Measurements from ENCODE around the gene SDHA.

SDHA gene

GRCh38 chr5:172841-173251, 45.3 kb upstream of the SDHA start:
- TF ChIP-seq CTCF (IDR thresholded peaks at IDR 0.05; ENCODE audit: low read depth, low read length) = no peak
- no peak overlapping the region for H3K4me3 ChIP-seq (ENCODE audit: low read depth, low read length)

GRCh38 chr5:173392-174290, 44.5 kb upstream of the SDHA start:
- no peak for TF ChIP-seq CTCF (IDR thresholded peaks at IDR 0.05; ENCODE audit: low read depth, low read length)

GRCh38 chr5:174291-174600, 43.9 kb upstream of the SDHA start:
- no peak overlapping the region for H3K4me3 ChIP-seq (ENCODE audit: low read depth, low read length)
- TF ChIP-seq CTCF (IDR thresholded peaks at IDR 0.05; ENCODE audit: low read depth, low read length) = no peak

More at GRCh38 chr5:173392-174290, 44.5 kb upstream of the SDHA start:
- H3K4me3 ChIP-seq (ENCODE audit: low read depth, low read length) = no peak overlapping the region

GRCh38 chr5:174876-175465, 43.1 kb upstream of the SDHA start:
- no peak for TF ChIP-seq CTCF (IDR thresholded peaks at IDR 0.05; ENCODE audit: low read depth, low read length)
- H3K4me3 ChIP-seq (ENCODE audit: low read depth, low read length) = no peak overlapping the region

GRCh38 chr5:176296-176823, 41.8 kb upstream of the SDHA start:
- no peak overlapping the region for H3K4me3 ChIP-seq (ENCODE audit: low read depth, low read length)
- TF ChIP-seq CTCF (IDR thresholded peaks at IDR 0.05; ENCODE audit: low read depth, low read length) = no peak

- no peak for TF ChIP-seq CTCF (IDR thresholded peaks at IDR 0.05; ENCODE audit: low read depth, low read length)
- no peak overlapping the region for H3K4me3 ChIP-seq (ENCODE audit: low read depth, low read length)
These were observed 40.0 kb upstream of the SDHA start for GRCh38 chr5:178110-178509.

GRCh38 chr5:179401-179800, 38.7 kb upstream of the SDHA start:
- H3K4me3 ChIP-seq (ENCODE audit: low read depth, low read length) = no peak overlapping the region

More at GRCh38 chr5:179401-179800, 38.7 kb upstream of the SDHA start:
- TF ChIP-seq CTCF (IDR thresholded peaks at IDR 0.05; ENCODE audit: low read depth, low read length) = no peak
